Measurements from ENCODE around the gene METTL1. TPM values are rescaled to one million over a fixed set of nuclear protein-coding genes. Genes with fewer than 3 reads are reported as not detected.

The METTL1 gene
- total RNA-seq, 1 donor, result 8.6 TPM

Small RNA genes lying within 50 kb of the gene (small RNA-seq; reads per million reads assigned to genes)
- gene RNU6-1083P, result not detected

Other genes with a start within 250 kb of the METTL1 start
- 24.5 TPM for gene MBD6, start 249.3 kb downstream of the METTL1 start, total RNA-seq
- gene DCTN2, start 224.9 kb downstream of the METTL1 start, total RNA-seq, result 117 TPM
- gene KIF5A, start 222.1 kb downstream of the METTL1 start, total RNA-seq, result 1.3 TPM
- gene PIP4K2C, start 180.9 kb downstream of the METTL1 start, total RNA-seq, result 10.0 TPM
- gene DTX3, start 167.3 kb downstream of the METTL1 start, total RNA-seq, result 32.9 TPM
- gene ARHGEF25, start 160.7 kb downstream of the METTL1 start, total RNA-seq, result 1.3 TPM
- 0.81 TPM for gene B4GALNT1, start 138.9 kb downstream of the METTL1 start, total RNA-seq
- gene OS9, start 78.0 kb downstream of the METTL1 start, total RNA-seq, result 268 TPM
- gene AGAP2, start 33.4 kb downstream of the METTL1 start, total RNA-seq, result 82.9 TPM
- 41.7 TPM for gene TSPAN31, start 27.1 kb downstream of the METTL1 start, total RNA-seq
- gene CDK4, start 19.8 kb downstream of the METTL1 start, total RNA-seq, result 194 TPM
- 12.4 TPM for gene MARCHF9, start 17.0 kb downstream of the METTL1 start, total RNA-seq
- gene CYP27B1, start 5.0 kb downstream of the METTL1 start, total RNA-seq, result 3.2 TPM
- 8.9 TPM for gene EEF1AKMT3, start 509 bp upstream of the METTL1 start, total RNA-seq
- gene TSFM, start 10.7 kb upstream of the METTL1 start, total RNA-seq, result 15.6 TPM
- 1.1 TPM for gene AVIL, start 46.6 kb upstream of the METTL1 start, total RNA-seq
- 159 TPM for gene CTDSP2, start 74.6 kb upstream of the METTL1 start, total RNA-seq
- gene ATP23, start 169.5 kb upstream of the METTL1 start, total RNA-seq, result 27.7 TPM